PFSK-1 (cell line): ENCODE results near the gene GTF3C4.

Experiments
- FOXP2 ChIP-seq: optimal IDR thresholded peaks from 2 replicates; pipeline ENCODE3; 2011; ENCODE audit warnings: borderline replicate concordance, control low read depth, inconsistent platforms; ENCODE audit not compliant: insufficient read depth; ENCODE audit errors: extremely low read length, extremely low read depth
- POLR2AphosphoS5 ChIP-seq: IDR thresholded peaks from 2 replicates; pipeline ENCODE4 v1.6.1; 2012; ENCODE audit warnings: low read depth, mild to moderate bottlenecking, control low read depth, low read length, moderate library complexity
- REST ChIP-seq, 2 experiments: IDR thresholded peaks; 2 replicates each; pipeline versions ENCODE4 v1.6.1 to v1.8.0; 2011 to 2012; ENCODE audit warnings: low read depth in 2 of 2, low read length in 2 of 2, control low read depth in 1 of 2, inconsistent platforms in 1 of 2, mild to moderate bottlenecking in 1 of 2, moderate library complexity in 1 of 2; ENCODE audit not compliant: insufficient read depth in 1 of 2
- SIN3A ChIP-seq: IDR thresholded peaks from 2 replicates; pipeline ENCODE4 v1.6.1; 2012; ENCODE audit warnings: mild to moderate bottlenecking, low read length, moderate library complexity, borderline replicate concordance; ENCODE audit not compliant: insufficient read depth
- TAF1 ChIP-seq: IDR thresholded peaks from 2 replicates; pipeline ENCODE4 v1.6.1; 2012; ENCODE audit warnings: low read length, control low read depth, borderline replicate concordance; ENCODE audit not compliant: insufficient read depth

GRCh38 chr9:132717326-132717945 lies 47.2 kb downstream of the GTF3C4 start:
- TF ChIP-seq TAF1 (no peak), REST (IDR thresholded peaks at IDR 0.05; ENCODE audit: insufficient read depth in 1 of 2, low read depth in 2 of 2, low read length in 2 of 2) (no peak), FOXP2 (no peak), POLR2AphosphoS5 (no peak), SIN3A (no peak)
